GM12878 (cell line): ENCODE results near the gene SPPL3. TPM values are rescaled to one million over a fixed set of nuclear protein-coding genes. Genes with fewer than 3 reads are reported as not detected.
A peak's percentile ranks its signal among the peaks of the same experiment; 100 is the strongest.

Experiments
- BHLHE40 ChIP-seq, 2 experiments: fragments of 450-650 bp in 1 of 2; IDR thresholded peaks; 2 replicates each; pipeline ENCODE4 v1.6.1; 2011 to 2017; ENCODE audit warnings: low read depth in 2 of 2, borderline replicate concordance in 1 of 2, improper control_type of control experiment in 1 of 2, low read length in 1 of 2, mild to moderate bottlenecking in 1 of 2
- CHD1 ChIP-seq: IDR thresholded peaks from 2 replicates; pipeline ENCODE4 v1.6.1; 2012; ENCODE audit warnings: low read depth, low read length, improper control_type of control experiment
- CHD4 ChIP-seq: fragments of 200-600 bp; sonication (generic); IDR thresholded peaks from 2 replicates; pipeline ENCODE4 v1.6.1; 2016; ENCODE audit warnings: mild to moderate bottlenecking
- CREB1 ChIP-seq: IDR thresholded peaks from 2 replicates; pipeline ENCODE4 v1.6.1; 2012; ENCODE audit warnings: low read depth, mild to moderate bottlenecking, inconsistent platforms
- CTCF ChIP-seq, 3 experiments: IDR thresholded peaks in 2 of 3; conservative IDR thresholded peaks in 1 of 3; 2 replicates each; pipeline ENCODE4 v1.5.1; 2011; ENCODE audit warnings: low read depth in 3 of 3, low read length in 3 of 3, mild to moderate bottlenecking in 3 of 3, control low read depth in 2 of 3, moderate library complexity in 2 of 3, inconsistent platforms in 1 of 3, mixed read lengths in 1 of 3; ENCODE audit not compliant: control insufficient read depth in 2 of 3, insufficient read depth in 1 of 3; ENCODE audit errors: extremely low read depth in 1 of 3
- E2F4 ChIP-seq: IDR thresholded peaks from 2 replicates; pipeline ENCODE4 v1.6.1; 2012; ENCODE audit warnings: low read depth, low read length, improper control_type of control experiment
- GABPA ChIP-seq: IDR thresholded peaks from 2 replicates; pipeline ENCODE4 v1.6.1; 2014; ENCODE audit warnings: antibody characterized with exemption, low read depth, mild to moderate bottlenecking, inconsistent platforms
- HSF1 ChIP-seq: fragments of 150-350 bp; IDR thresholded peaks from 2 replicates; pipeline ENCODE4 v1.6.1; 2014; ENCODE audit warnings: mild to moderate bottlenecking, low read depth, low read length
- IRF3 ChIP-seq: fragments of 450-650 bp; IDR thresholded peaks from 2 replicates; pipeline ENCODE4 v1.6.1; 2014; ENCODE audit warnings: mild to moderate bottlenecking
- JUND ChIP-seq: IDR thresholded peaks from 2 replicates; pipeline ENCODE4 v1.6.1; 2012; ENCODE audit warnings: low read depth, mild to moderate bottlenecking, low read length, improper control_type of control experiment, moderate library complexity
- LARP7 ChIP-seq: fragments of 450-650 bp; IDR thresholded peaks from 2 replicates; pipeline ENCODE4 v1.6.1; 2017; ENCODE audit warnings: mild to moderate bottlenecking
- MAX ChIP-seq: IDR thresholded peaks from 2 replicates; pipeline ENCODE4 v1.6.1; 2012; ENCODE audit warnings: low read depth, low read length, improper control_type of control experiment
- MLLT1 ChIP-seq: fragments of 450-650 bp; IDR thresholded peaks from 2 replicates; pipeline ENCODE4 v1.6.1; 2016; ENCODE audit warnings: mild to moderate bottlenecking
- NR2F1 ChIP-seq: fragments of 450-650 bp; conservative IDR thresholded peaks from 2 replicates; pipeline ENCODE4 v1.6.1; 2017; ENCODE audit warnings: mild to moderate bottlenecking
- SRF ChIP-seq, 2 experiments: IDR thresholded peaks; 2 replicates each; pipeline ENCODE4 v1.6.1; 2011; ENCODE audit warnings: low read depth in 2 of 2, low read length in 2 of 2, mild to moderate bottlenecking in 1 of 2, moderate library complexity in 1 of 2
- STAT3 ChIP-seq: IDR thresholded peaks from 2 replicates; pipeline ENCODE4 v1.6.1; 2011; ENCODE audit warnings: low read depth, low read length, improper control_type of control experiment
- ZNF274 ChIP-seq: IDR thresholded peaks from one replicate; pipeline ENCODE4 v1.8.0; 2011; ENCODE audit not compliant: insufficient read length, insufficient read depth
- ZNF687 ChIP-seq: fragments of 450-650 bp; IDR thresholded peaks from 2 replicates; pipeline ENCODE4 v1.6.1; 2017; ENCODE audit warnings: mild to moderate bottlenecking, moderate library complexity
- polyA plus RNA-seq, 11 experiments: library from polyadenylated mRNA; depleted of rRNA in 4 of 11; unstranded in 6 of 11; stranded (reverse) in 5 of 11; fragments of >200 nt; fragmentation: Nextera tagmentation in 4 of 11; fragmentation: Illumina TruSeq in 1 of 11; extraction: Ambion mirVana in 4 of 11; extraction: Trizol in 1 of 11; gene quantifications; 1 replicate in 1 of 11; 2 replicates in 10 of 11; pipeline versions ENCODE4 v1.2.1 to v1.2.3, GENCODE V29; 2011 to 2016; ENCODE audit warnings: inconsistent platforms in 2 of 11, missing spikeins in 2 of 11, low read depth in 1 of 11
- total RNA-seq, 4 experiments: library from RNA; depleted of rRNA in 3 of 4; stranded (reverse); fragments of >200 nt in 3 of 4; fragmentation: Illumina TruSeq in 1 of 4; extraction: Trizol in 1 of 4; gene quantifications; 2 replicates each; pipeline versions ENCODE4 v1.2.1 to v1.2.3, GENCODE V29; 2013 to 2021

The SPPL3 gene
- total and polyA plus RNA-seq, 10 of the 15 experiments (the other 5 are each of a cell fraction or from before 2014, with no cell fraction given), result 4.3 to 45.5 (median 11.7) TPM

- TF ChIP-seq CTCF (IDR thresholded peaks at IDR 0.05 in 2 of 3, conservative IDR thresholded peaks at IDR 0.05 in 1 of 3; ENCODE audit: control insufficient read depth in 2 of 3, extremely low read depth in 1 of 3, insufficient read depth in 1 of 3, low read depth in 3 of 3, low read length in 3 of 3), result peak in 1 of 3 experiments; percentile 33; a peak in 2 of 6 replicates
- TF ChIP-seq CHD4, result no peak
- no peak for TF ChIP-seq SRF (IDR thresholded peaks at IDR 0.05; ENCODE audit: low read depth in 2 of 2, low read length in 2 of 2)
- no peak; the same call in 1 of the 2 replicates for TF ChIP-seq MLLT1
- no peak for TF ChIP-seq E2F4
- no peak for TF ChIP-seq GABPA
- TF ChIP-seq STAT3, result no peak
- no peak for TF ChIP-seq JUND
- no peak; the same call in 1 of the 2 replicates for TF ChIP-seq NR2F1
- no peak for TF ChIP-seq ZNF274
- TF ChIP-seq IRF3, result 0 out of 2 replicates have a peak, but pooled peaks have one; percentile 21
- TF ChIP-seq BHLHE40 (IDR thresholded peaks at IDR 0.05; ENCODE audit: borderline replicate concordance in 1 of 2, low read depth in 2 of 2, low read length in 1 of 2), result peak; percentile 96 to 100
- TF ChIP-seq HSF1, result no peak
- peak; percentile 33; the same call in 1 of the 2 replicates for TF ChIP-seq CREB1
- TF ChIP-seq ZNF687, result peak; percentile 75
- TF ChIP-seq CHD1, result no peak
- TF ChIP-seq LARP7, result 0 out of 2 replicates have a peak, but pooled peaks have one; percentile 53
- TF ChIP-seq MAX, result peak; percentile 97
Observed at GRCh38 chr12:120904197-120904773, at the start of gene SPPL3 (continued).
